HEK293 (cell line): ENCODE data around the gene INTS13.

Experiments
- CTCF ChIA-PET: fragments of 350-600 bp; formaldehyde crosslinking; extraction: SDS; loops from one replicate; lab custom pipeline; 2021; ENCODE audit warnings: antibody characterized with exemption; lab: Yijun Ruan, JAX
- POLR2A ChIA-PET: fragments of 300-600 bp; formaldehyde crosslinking; extraction: SDS; loops from one replicate; lab custom pipeline; 2020; ENCODE audit warnings: antibody characterized with exemption, inconsistent platforms; lab: Yijun Ruan, JAX
- H3K27ac ChIP-seq: fragments of 200-500 bp; sonication (Bioruptor generic); 2 replicates; pipeline ENCODE4 v1.5.1; 2014; ENCODE audit warnings: low read depth, low read length, control low read depth, inconsistent platforms; ENCODE audit errors: extremely low read depth
- H3K36me3 ChIP-seq, 2 experiments: fragments of 200-500 bp in 1 of 2; sonication (Bioruptor generic) in 1 of 2; 1 replicate in 1 of 2; 2 replicates in 1 of 2; pipeline ENCODE4 v1.5.1; 2014 to 2017; ENCODE audit warnings: inconsistent platforms in 2 of 2, low read length in 2 of 2; ENCODE audit not compliant: control insufficient read depth in 2 of 2, insufficient read depth in 1 of 2
- H3K4me1 ChIP-seq: fragments of 200-500 bp; sonication (Bioruptor generic); 2 replicates; pipeline ENCODE4 v1.5.1; 2014; ENCODE audit warnings: mild to moderate bottlenecking, low read length, inconsistent platforms; ENCODE audit not compliant: control insufficient read depth, insufficient read depth
- H3K4me3 ChIP-seq: 2 replicates; pipeline ENCODE4 v1.5.1; 2011; ENCODE audit warnings: low read depth, mild to moderate bottlenecking, control low read depth, low read length, moderate library complexity
- H3K9me3 ChIP-seq: fragments of 200-500 bp; sonication (Bioruptor generic); 2 replicates; pipeline ENCODE4 v1.5.1; 2014; ENCODE audit warnings: low read depth, low read length, inconsistent platforms; ENCODE audit not compliant: control insufficient read depth, insufficient read depth
- BCL11B ChIP-seq: fragments of 450-650 bp; formaldehyde crosslinking; IDR thresholded peaks from 2 replicates; pipeline ENCODE4 v1.5.1; 2016; ENCODE audit warnings: low read depth, missing biosample characterization, missing genetic modification characterization
- FEZF1 ChIP-seq: fragments of 450-650 bp; formaldehyde crosslinking; IDR thresholded peaks from 2 replicates; pipeline ENCODE4 v1.5.1; 2016; ENCODE audit warnings: missing biosample characterization, missing genetic modification characterization
- HOXC10 ChIP-seq: sonication (generic); formaldehyde crosslinking; IDR thresholded peaks from 2 replicates; pipeline ENCODE4 v1.8.1; 2023; ENCODE audit warnings: mild to moderate bottlenecking, missing genetic modification reagents
- MYNN ChIP-seq: fragments of 450-650 bp; formaldehyde crosslinking; IDR thresholded peaks from 2 replicates; pipeline ENCODE4 v1.5.1; 2016; ENCODE audit warnings: missing biosample characterization, missing genetic modification characterization, borderline replicate concordance
- OSR2 ChIP-seq: fragments of 450-650 bp; formaldehyde crosslinking; IDR thresholded peaks from 2 replicates; pipeline ENCODE4 v1.5.1; 2016; ENCODE audit warnings: missing biosample characterization, missing genetic modification characterization
- PRDM10 ChIP-seq: fragments of 450-650 bp; formaldehyde crosslinking; IDR thresholded peaks from 2 replicates; pipeline ENCODE4 v1.5.1; 2016; ENCODE audit warnings: missing biosample characterization, missing genetic modification characterization
- RBAK ChIP-seq: fragments of 450-650 bp; formaldehyde crosslinking; IDR thresholded peaks from 2 replicates; pipeline ENCODE4 v1.5.1; 2016; ENCODE audit warnings: missing biosample characterization, missing genetic modification characterization
- SCRT1 ChIP-seq: fragments of 450-650 bp; formaldehyde crosslinking; IDR thresholded peaks from 2 replicates; pipeline ENCODE4 v1.5.1; 2016; ENCODE audit warnings: missing biosample characterization, missing genetic modification characterization, borderline replicate concordance
- SCRT2 ChIP-seq: fragments of 450-650 bp; formaldehyde crosslinking; IDR thresholded peaks from 2 replicates; pipeline ENCODE4 v1.5.1; 2016; ENCODE audit warnings: missing biosample characterization, missing genetic modification characterization
- YY1 ChIP-seq: fragments of 450-650 bp; formaldehyde crosslinking; IDR thresholded peaks from 2 replicates; pipeline ENCODE4 v1.5.1; 2018; ENCODE audit warnings: missing biosample characterization, missing genetic modification characterization
- ZBTB17 ChIP-seq: fragments of 450-650 bp; formaldehyde crosslinking; IDR thresholded peaks from 2 replicates; pipeline ENCODE4 v1.5.1; 2016; ENCODE audit warnings: missing biosample characterization, missing genetic modification characterization
- ZFP37 ChIP-seq: fragments of 450-650 bp; formaldehyde crosslinking; IDR thresholded peaks from 2 replicates; pipeline ENCODE4 v1.5.1; 2016; ENCODE audit warnings: missing biosample characterization, missing genetic modification characterization
- ZFP69B ChIP-seq: fragments of 450-650 bp; formaldehyde crosslinking; IDR thresholded peaks from 2 replicates; pipeline ENCODE4 v1.5.1; 2016; ENCODE audit warnings: missing biosample characterization, missing genetic modification characterization
- ZNF211 ChIP-seq: fragments of 450-650 bp; formaldehyde crosslinking; IDR thresholded peaks from 2 replicates; pipeline ENCODE4 v1.5.1; 2016; ENCODE audit warnings: low read depth, missing biosample characterization, missing genetic modification characterization
- ZNF354C ChIP-seq: fragments of 450-650 bp; formaldehyde crosslinking; IDR thresholded peaks from 2 replicates; pipeline ENCODE4 v1.5.1; 2016; ENCODE audit warnings: missing biosample characterization, missing genetic modification characterization, low read depth, borderline replicate concordance
- ZNF394 ChIP-seq: fragments of 450-650 bp; formaldehyde crosslinking; IDR thresholded peaks from 2 replicates; pipeline ENCODE4 v1.5.1; 2016; ENCODE audit warnings: missing biosample characterization, missing genetic modification characterization, mild to moderate bottlenecking, moderate library complexity, borderline replicate concordance
- ZNF416 ChIP-seq: fragments of 450-650 bp; formaldehyde crosslinking; IDR thresholded peaks from 2 replicates; pipeline ENCODE4 v1.5.1; 2016; ENCODE audit warnings: missing biosample characterization, missing genetic modification characterization
- ZNF514 ChIP-seq: fragments of 450-650 bp; formaldehyde crosslinking; IDR thresholded peaks from 2 replicates; pipeline ENCODE4 v1.5.1; 2016; ENCODE audit warnings: missing biosample characterization, missing genetic modification characterization
- ZNF629 ChIP-seq: fragments of 450-650 bp; formaldehyde crosslinking; IDR thresholded peaks from 2 replicates; pipeline ENCODE4 v1.5.1; 2017; ENCODE audit warnings: missing biosample characterization, missing genetic modification characterization
- ZNF704 ChIP-seq: fragments of 450-650 bp; formaldehyde crosslinking; IDR thresholded peaks from 2 replicates; pipeline ENCODE4 v1.5.1; 2016; ENCODE audit warnings: missing biosample characterization, missing genetic modification characterization
- TF ChIP-seq, protein P1 (sequence below): fragments of 450-650 bp; formaldehyde crosslinking; IDR thresholded peaks from 2 replicates; pipeline ENCODE4 v1.5.1; 2016; ENCODE audit warnings: missing biosample characterization, missing genetic modification characterization

INTS13 gene

GRCh38 chr12:26868447-26869103 lies 69.2 kb downstream of the INTS13 start:
- Histone ChIP-seq H3K4me1 (peaks cover 13% of the 10 kb centered on the region), H3K27ac (no peak overlapping the region), H3K36me3 (no peaks in the 10 kb centered on the region), H3K9me3 (no peaks in the 10 kb centered on the region), H3K4me3 (no peak overlapping the region)
- CTCF ChIA-PET: interaction anchor here (5.5 kb wide), 1 partner anchor 17 kb away, joined by 33 read pairs; no protein-coding TSS in a partner anchor
- TF ChIP-seq SCRT2 (tag by site-specific recombination): peak; percentile 78
- TF ChIP-seq ZNF416 (tag by site-specific recombination): no peak
- TF ChIP-seq ZBTB17 (tag by site-specific recombination): no peak
- peak; percentile 43; the same call in 1 of the 2 replicates for TF ChIP-seq SCRT1 (tag by site-specific recombination)
- TF ChIP-seq, all 188 proteins: peak for 2
- POLR2A ChIA-PET: no interaction called here

DNA sequence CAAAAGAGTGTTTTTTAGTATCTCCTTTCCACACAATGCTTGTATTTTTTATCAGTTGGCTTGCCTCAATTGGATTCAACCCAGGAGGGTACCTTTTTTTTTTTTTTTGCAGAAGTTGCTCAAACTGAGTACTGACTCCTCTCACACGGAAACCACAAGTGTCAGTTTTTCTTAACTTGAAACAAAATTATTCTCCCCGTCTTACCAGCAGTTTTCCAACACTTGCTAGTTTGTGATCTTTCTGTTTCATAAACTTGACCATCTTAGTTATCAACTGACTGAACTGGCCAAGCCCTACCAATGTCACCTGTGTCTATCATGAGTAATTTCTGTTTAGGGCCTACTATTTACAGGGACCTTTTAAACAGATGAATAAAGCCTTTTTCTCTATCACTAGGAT lies 70.7 kb downstream of the INTS13 start:
- POLR2A ChIA-PET: no interaction called here
- Histone ChIP-seq H3K9me3 (no peaks in the 10 kb centered on the region), H3K27ac (no peak overlapping the region), H3K36me3 (no peaks in the 10 kb centered on the region), H3K4me1 (peaks cover 13% of the 10 kb centered on the region), H3K4me3 (no peak overlapping the region)
- CTCF ChIA-PET: interaction anchor here (0.6 to 0.9 kb wide), 5 partner anchors 17 to 247 kb away, joined by 3 to 8 read pairs (median 4); partner anchors contain the start of gene TM7SF3
- TF ChIP-seq ZNF629: no peak
- no peak for TF ChIP-seq OSR2 (tag by site-specific recombination)
- TF ChIP-seq MYNN (tag by site-specific recombination): no peak
- TF ChIP-seq BCL11B (tag by site-specific recombination): no peak
- no peak for TF ChIP-seq ZFP37
- no peak for TF ChIP-seq ZNF211 (tag by site-specific recombination)
- TF ChIP-seq, protein P1, sequence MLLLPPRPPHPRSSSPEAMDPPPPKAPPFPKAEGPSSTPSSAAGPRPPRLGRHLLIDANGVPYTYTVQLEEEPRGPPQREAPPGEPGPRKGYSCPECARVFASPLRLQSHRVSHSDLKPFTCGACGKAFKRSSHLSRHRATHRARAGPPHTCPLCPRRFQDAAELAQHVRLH (tag by site-specific recombination): no peak
- no peak for TF ChIP-seq PRDM10 (tag by site-specific recombination)
- no peak for TF ChIP-seq FEZF1
- no peak for TF ChIP-seq RBAK (tag by site-specific recombination)
- TF ChIP-seq ZNF514: no peak
- TF ChIP-seq ZNF354C (tag by site-specific recombination): no peak
- no peak for TF ChIP-seq ZFP69B (tag by site-specific recombination)
- TF ChIP-seq HOXC10 (CRISPR knock-in tag): no peak
- TF ChIP-seq YY1 (tag by site-specific recombination): no peak
- TF ChIP-seq ZNF394 (tag by site-specific recombination): no peak
- no peak for TF ChIP-seq ZNF704 (tag by site-specific recombination)
